Fibroblast of lung (primary cell): Measurements from ENCODE around the gene MYPN.

Experiments used
- CTCF ChIP-seq, 2 donors: IDR thresholded peaks in 1 of 2; conservative IDR thresholded peaks in 1 of 2; 1 replicate in 1 of 2; 2 replicates in 1 of 2; pipeline ENCODE4 v1.5.1; 2011 to 2012; ENCODE audit warnings: low read length in 2 of 2, control low read depth in 1 of 2, inconsistent platforms in 1 of 2, low read depth in 1 of 2, mild to moderate bottlenecking in 1 of 2
- EZH2 ChIP-seq: IDR thresholded peaks from 2 replicates; pipeline ENCODE4 v1.5.1; 2012; ENCODE audit warnings: low read length, control low read depth, mild to moderate bottlenecking; ENCODE audit errors: missing control alignments

- TF ChIP-seq EZH2 (no peak), CTCF (conservative IDR thresholded peaks at IDR 0.05 in 1 of 2, IDR thresholded peaks at IDR 0.05 in 1 of 2; ENCODE audit: low read depth in 1 of 2, low read length in 2 of 2) (no peak)
Observed at GRCh38 chr10:68077026-68077425, 32.3 kb upstream of the MYPN start.
